HepG2 (cell line): ENCODE data around the gene CMTM8. TPM values are rescaled to one million over a fixed set of nuclear protein-coding genes. Genes with fewer than 3 reads are reported as not detected.

ENCODE experiments used
- DMAP1 ChIP-seq: IDR thresholded peaks from 2 replicates; pipeline ENCODE4 v1.6.1; 2016
- GATAD2A ChIP-seq: IDR thresholded peaks from 2 replicates; pipeline ENCODE4 v1.6.1; 2016
- GLI4 ChIP-seq: sonication (generic); formaldehyde crosslinking; IDR thresholded peaks from 2 replicates; pipeline ENCODE4 v1.5.1; 2020; ENCODE audit warnings: missing genetic modification reagents, mild to moderate bottlenecking, moderate library complexity, borderline replicate concordance
- GTF3A ChIP-seq: sonication (generic); formaldehyde crosslinking; conservative IDR thresholded peaks from 2 replicates; pipeline ENCODE4 v1.4.0; 2020; ENCODE audit warnings: mild to moderate bottlenecking, missing genetic modification reagents
- RAD21 ChIP-seq: fragments of 450-650 bp; formaldehyde crosslinking; IDR thresholded peaks from 2 replicates; pipeline ENCODE4 v1.5.0; 2020; ENCODE audit warnings: mild to moderate bottlenecking
- RFXAP ChIP-seq: sonication (generic); formaldehyde crosslinking; IDR thresholded peaks from 2 replicates; pipeline ENCODE4 v1.4.0; 2020; ENCODE audit warnings: missing genetic modification reagents, borderline replicate concordance
- TARDBP ChIP-seq: sonication (generic); formaldehyde crosslinking; IDR thresholded peaks from 2 replicates; pipeline ENCODE4 v1.8.0; 2022; ENCODE audit warnings: mild to moderate bottlenecking, missing genetic modification reagents
- TBX2 ChIP-seq: sonication (generic); formaldehyde crosslinking; IDR thresholded peaks from 2 replicates; pipeline ENCODE4 v1.5.0; 2020; ENCODE audit warnings: missing genetic modification reagents, mild to moderate bottlenecking, borderline replicate concordance
- ZC3H13 ChIP-seq: sonication (generic); formaldehyde crosslinking; IDR thresholded peaks from 2 replicates; pipeline ENCODE4 v1.8.1; 2023; ENCODE audit warnings: mild to moderate bottlenecking, missing genetic modification reagents, moderate library complexity
- ZNF121 ChIP-seq: sonication (generic); formaldehyde crosslinking; IDR thresholded peaks from 2 replicates; pipeline ENCODE4 v1.5.0; 2020; ENCODE audit warnings: mild to moderate bottlenecking, missing genetic modification reagents
- ZNF501 ChIP-seq: sonication (generic); formaldehyde crosslinking; IDR thresholded peaks from 2 replicates; pipeline ENCODE4 v1.5.1; 2020; ENCODE audit warnings: mild to moderate bottlenecking, moderate library complexity, missing genetic modification reagents
- ZNF614 ChIP-seq: IDR thresholded peaks from 2 replicates; pipeline ENCODE4 v1.6.1; 2018; ENCODE audit warnings: missing biosample characterization, missing genetic modification reagents, inconsistent platforms, borderline replicate concordance
- ZNF660 ChIP-seq: sonication (generic); formaldehyde crosslinking; IDR thresholded peaks from 2 replicates; pipeline ENCODE4 v1.5.1; 2020; ENCODE audit warnings: mild to moderate bottlenecking, low read depth, missing genetic modification reagents, borderline replicate concordance
- ZNF781 ChIP-seq: sonication (generic); formaldehyde crosslinking; IDR thresholded peaks from 2 replicates; pipeline ENCODE4 v1.5.1; 2020; ENCODE audit warnings: borderline replicate concordance, mild to moderate bottlenecking, missing genetic modification reagents; ENCODE audit errors: not compliant biosample characterization
- ZNF792 ChIP-seq: IDR thresholded peaks from 2 replicates; pipeline ENCODE4 v1.6.1; 2016
- ZNF878 ChIP-seq: sonication (generic); formaldehyde crosslinking; IDR thresholded peaks from 2 replicates; pipeline ENCODE4 v1.8.1; 2023; ENCODE audit warnings: mild to moderate bottlenecking, missing genetic modification reagents, moderate library complexity
- polyA plus RNA-seq, 8 experiments: library from polyadenylated mRNA; depleted of rRNA in 3 of 8; stranded (reverse) in 7 of 8; unstranded in 1 of 8; fragments of >200 nt; fragmentation: Illumina TruSeq in 4 of 8; extraction: Trizol in 4 of 8; gene quantifications; 2 replicates each; pipeline versions ENCODE4 v1.2.1 to v1.2.3, GENCODE V29; 2011 to 2016; ENCODE audit warnings: low read depth in 4 of 8, missing spikeins in 1 of 8, mixed read lengths in 1 of 8; ENCODE audit not compliant: insufficient read depth in 1 of 8
- total RNA-seq, 5 experiments: library from RNA; depleted of rRNA; stranded (reverse); fragments of >200 nt; fragmentation: Illumina TruSeq; extraction: Trizol; gene quantifications; 2 replicates each; pipeline ENCODE4 v1.2.3, GENCODE V29; 2016; ENCODE audit warnings: low read depth in 1 of 5
- TF ChIP-seq, protein P1 (sequence below), 2 experiments: sonication (generic) in 1 of 2; formaldehyde crosslinking in 1 of 2; IDR thresholded peaks; 2 replicates each; pipeline versions ENCODE4 v1.4.0 to v1.6.1; 2018 to 2020; ENCODE audit warnings: missing genetic modification reagents in 2 of 2, borderline replicate concordance in 1 of 2, low read depth in 1 of 2, mild to moderate bottlenecking in 1 of 2, missing biosample characterization in 1 of 2
- TF ChIP-seq, protein P2 (sequence below): sonication (generic); formaldehyde crosslinking; IDR thresholded peaks from 2 replicates; pipeline ENCODE4 v1.8.1; 2023; ENCODE audit warnings: mild to moderate bottlenecking, missing genetic modification reagents, borderline replicate concordance
- TF ChIP-seq, protein P3 (sequence below): sonication (generic); formaldehyde crosslinking; IDR thresholded peaks from 2 replicates; pipeline ENCODE4 v1.4.0; 2020; ENCODE audit warnings: low read depth, mild to moderate bottlenecking, missing genetic modification reagents
- TF ChIP-seq, protein P4 (sequence below): IDR thresholded peaks from 2 replicates; pipeline ENCODE4 v1.6.1; 2012; ENCODE audit warnings: inconsistent platforms
- TF ChIP-seq, protein P5 (sequence below): sonication (generic); formaldehyde crosslinking; IDR thresholded peaks from 2 replicates; pipeline ENCODE4 v1.4.0; 2020; ENCODE audit warnings: mild to moderate bottlenecking, missing genetic modification reagents, borderline replicate concordance

CMTM8 gene
- total and polyA plus RNA-seq, 2 of the 13 experiments (the other 11 are each of a cell fraction or from before 2014, with no cell fraction given) = 8.9 to 15.8 TPM

DNA sequence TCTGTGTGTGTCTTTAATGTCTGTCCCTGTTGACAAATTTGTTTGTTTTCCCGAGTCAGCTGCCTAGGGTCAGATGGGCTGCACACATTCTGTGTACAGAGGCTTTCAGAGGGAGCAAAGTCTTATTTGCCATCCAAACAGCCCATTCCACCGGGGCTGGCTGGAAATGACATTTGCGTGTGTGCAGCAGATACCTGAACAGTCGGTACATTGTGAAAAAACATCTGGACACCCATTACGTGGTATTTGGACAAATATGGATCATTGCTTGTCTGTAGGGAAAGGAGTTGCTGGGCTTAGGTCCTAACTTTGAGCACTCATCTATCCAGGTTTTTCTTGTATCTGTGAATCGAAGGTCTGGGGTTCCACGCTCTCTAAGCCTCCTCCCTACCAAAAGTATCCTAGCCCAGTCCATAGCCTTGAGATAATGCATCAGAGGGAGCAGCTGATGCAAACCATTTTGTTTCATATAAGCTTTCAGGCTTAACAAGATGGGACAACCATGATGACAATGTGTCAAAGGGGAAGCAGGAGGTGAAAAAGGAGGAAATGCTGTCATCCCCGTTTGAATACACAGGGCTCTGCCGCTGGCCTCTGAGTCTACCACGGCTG lies 22.2 kb upstream of the CMTM8 start (continued):
- TF ChIP-seq ZNF781 (CRISPR knock-in tag) (peak; percentile 52), ZNF878 (CRISPR knock-in tag) (peak; percentile 61; the same call in 1 of the 2 replicates), ZC3H13 (CRISPR knock-in tag) (peak; percentile 76), GATAD2A (CRISPR knock-in tag) (peak; percentile 98), TBX2 (CRISPR knock-in tag) (peak; percentile 98), GTF3A (CRISPR knock-in tag) (no peak), TARDBP (peak; percentile 96), GLI4 (CRISPR knock-in tag) (peak; percentile 51; the same call in 1 of the 2 replicates), RFXAP (CRISPR knock-in tag) (peak; percentile 56; the same call in 1 of the 2 replicates), ZNF614 (CRISPR knock-in tag) (peak; percentile 89; the same call in 1 of the 2 replicates), ZNF660 (CRISPR knock-in tag) (no peak), DMAP1 (CRISPR knock-in tag) (peak; percentile 70; the same call in 1 of the 2 replicates), RAD21 (CRISPR knock-in tag) (peak; percentile 35; the same call in 1 of the 2 replicates), ZNF792 (CRISPR knock-in tag) (peak; percentile 90), ZNF121 (CRISPR knock-in tag) (peak; percentile 55; the same call in 1 of the 2 replicates), ZNF501 (CRISPR knock-in tag) (peak; percentile 78)
- TF ChIP-seq, protein P1, sequence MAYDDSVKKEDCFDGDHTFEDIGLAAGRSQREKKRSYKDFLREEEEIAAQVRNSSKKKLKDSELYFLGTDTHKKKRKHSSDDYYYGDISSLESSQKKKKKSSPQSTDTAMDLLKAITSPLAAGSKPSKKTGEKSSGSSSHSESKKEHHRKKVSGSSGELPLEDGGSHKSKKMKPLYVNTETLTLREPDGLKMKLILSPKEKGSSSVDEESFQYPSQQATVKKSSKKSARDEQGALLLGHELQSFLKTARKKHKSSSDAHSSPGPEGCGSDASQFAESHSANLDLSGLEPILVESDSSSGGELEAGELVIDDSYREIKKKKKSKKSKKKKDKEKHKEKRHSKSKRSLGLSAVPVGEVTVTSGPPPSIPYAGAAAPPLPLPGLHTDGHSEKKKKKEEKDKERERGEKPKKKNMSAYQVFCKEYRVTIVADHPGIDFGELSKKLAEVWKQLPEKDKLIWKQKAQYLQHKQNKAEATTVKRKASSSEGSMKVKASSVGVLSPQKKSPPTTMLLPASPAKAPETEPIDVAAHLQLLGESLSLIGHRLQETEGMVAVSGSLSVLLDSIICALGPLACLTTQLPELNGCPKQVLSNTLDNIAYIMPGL (CRISPR knock-in tag; IDR thresholded peaks at IDR 0.05; ENCODE audit: borderline replicate concordance in 1 of 2, low read depth in 1 of 2) = peak; percentile 39 to 69; a peak in 1 of 4 replicates
- TF ChIP-seq, protein P2, sequence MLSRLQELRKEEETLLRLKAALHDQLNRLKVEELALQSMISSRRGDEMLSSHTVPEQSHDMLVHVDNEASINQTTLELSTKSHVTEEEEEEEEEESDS = 0 out of 2 replicates have a peak, but pooled peaks have one; percentile 31
- TF ChIP-seq, protein P3, sequence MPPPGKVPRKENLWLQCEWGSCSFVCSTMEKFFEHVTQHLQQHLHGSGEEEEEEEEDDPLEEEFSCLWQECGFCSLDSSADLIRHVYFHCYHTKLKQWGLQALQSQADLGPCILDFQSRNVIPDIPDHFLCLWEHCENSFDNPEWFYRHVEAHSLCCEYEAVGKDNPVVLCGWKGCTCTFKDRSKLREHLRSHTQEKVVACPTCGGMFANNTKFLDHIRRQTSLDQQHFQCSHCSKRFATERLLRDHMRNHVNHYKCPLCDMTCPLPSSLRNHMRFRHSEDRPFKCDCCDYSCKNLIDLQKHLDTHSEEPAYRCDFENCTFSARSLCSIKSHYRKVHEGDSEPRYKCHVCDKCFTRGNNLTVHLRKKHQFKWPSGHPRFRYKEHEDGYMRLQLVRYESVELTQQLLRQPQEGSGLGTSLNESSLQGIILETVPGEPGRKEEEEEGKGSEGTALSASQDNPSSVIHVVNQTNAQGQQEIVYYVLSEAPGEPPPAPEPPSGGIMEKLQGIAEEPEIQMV = 0 out of 2 replicates have a peak, but pooled peaks have one; percentile 25
- TF ChIP-seq, protein P4, sequence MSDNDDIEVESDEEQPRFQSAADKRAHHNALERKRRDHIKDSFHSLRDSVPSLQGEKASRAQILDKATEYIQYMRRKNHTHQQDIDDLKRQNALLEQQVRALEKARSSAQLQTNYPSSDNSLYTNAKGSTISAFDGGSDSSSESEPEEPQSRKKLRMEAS = peak; percentile 72
- TF ChIP-seq, protein P5, sequence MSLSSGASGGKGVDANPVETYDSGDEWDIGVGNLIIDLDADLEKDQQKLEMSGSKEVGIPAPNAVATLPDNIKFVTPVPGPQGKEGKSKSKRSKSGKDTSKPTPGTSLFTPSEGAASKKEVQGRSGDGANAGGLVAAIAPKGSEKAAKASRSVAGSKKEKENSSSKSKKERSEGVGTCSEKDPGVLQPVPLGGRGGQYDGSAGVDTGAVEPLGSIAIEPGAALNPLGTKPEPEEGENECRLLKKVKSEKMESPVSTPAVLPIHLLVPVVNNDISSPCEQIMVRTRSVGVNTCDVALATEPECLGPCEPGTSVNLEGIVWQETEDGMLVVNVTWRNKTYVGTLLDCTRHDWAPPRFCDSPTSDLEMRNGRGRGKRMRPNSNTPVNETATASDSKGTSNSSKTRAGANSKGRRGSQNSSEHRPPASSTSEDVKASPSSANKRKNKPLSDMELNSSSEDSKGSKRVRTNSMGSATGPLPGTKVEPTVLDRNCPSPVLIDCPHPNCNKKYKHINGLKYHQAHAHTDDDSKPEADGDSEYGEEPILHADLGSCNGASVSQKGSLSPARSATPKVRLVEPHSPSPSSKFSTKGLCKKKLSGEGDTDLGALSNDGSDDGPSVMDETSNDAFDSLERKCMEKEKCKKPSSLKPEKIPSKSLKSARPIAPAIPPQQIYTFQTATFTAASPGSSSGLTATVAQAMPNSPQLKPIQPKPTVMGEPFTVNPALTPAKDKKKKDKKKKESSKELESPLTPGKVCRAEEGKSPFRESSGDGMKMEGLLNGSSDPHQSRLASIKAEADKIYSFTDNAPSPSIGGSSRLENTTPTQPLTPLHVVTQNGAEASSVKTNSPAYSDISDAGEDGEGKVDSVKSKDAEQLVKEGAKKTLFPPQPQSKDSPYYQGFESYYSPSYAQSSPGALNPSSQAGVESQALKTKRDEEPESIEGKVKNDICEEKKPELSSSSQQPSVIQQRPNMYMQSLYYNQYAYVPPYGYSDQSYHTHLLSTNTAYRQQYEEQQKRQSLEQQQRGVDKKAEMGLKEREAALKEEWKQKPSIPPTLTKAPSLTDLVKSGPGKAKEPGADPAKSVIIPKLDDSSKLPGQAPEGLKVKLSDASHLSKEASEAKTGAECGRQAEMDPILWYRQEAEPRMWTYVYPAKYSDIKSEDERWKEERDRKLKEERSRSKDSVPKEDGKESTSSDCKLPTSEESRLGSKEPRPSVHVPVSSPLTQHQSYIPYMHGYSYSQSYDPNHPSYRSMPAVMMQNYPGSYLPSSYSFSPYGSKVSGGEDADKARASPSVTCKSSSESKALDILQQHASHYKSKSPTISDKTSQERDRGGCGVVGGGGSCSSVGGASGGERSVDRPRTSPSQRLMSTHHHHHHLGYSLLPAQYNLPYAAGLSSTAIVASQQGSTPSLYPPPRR (CRISPR knock-in tag) = peak; percentile 98
